AG04450 (cell line): ENCODE measurements around the gene CNTNAP2. TPM values are rescaled to one million over a fixed set of nuclear protein-coding genes. Genes with fewer than 3 reads are reported as not detected.

ENCODE experiments used
- CTCF ChIA-PET: fragments of 300-600, 350-600 bp; formaldehyde crosslinking; extraction: SDS; loops from one replicate; lab custom pipeline; 2022; ENCODE audit warnings: antibody characterized with exemption, inconsistent platforms; lab: Charles Lee
- POLR2A ChIA-PET: fragments of 350-600 bp; formaldehyde crosslinking; extraction: SDS; loops from one replicate; lab custom pipeline; 2021; ENCODE audit warnings: antibody characterized with exemption, inconsistent platforms; lab: Yijun Ruan, JAX
- DNase-seq: peaks from one replicate; pipeline ENCODE4 v3.0.0-alpha.2; 2011; ENCODE audit warnings: low read depth, low spot score
- H3K27ac ChIP-seq: one replicate; pipeline ENCODE4 v1.5.1; 2012; ENCODE audit warnings: low read depth, low read length, control low read depth
- H3K27me3 ChIP-seq: one replicate; pipeline ENCODE4 v1.6.0; 2012; ENCODE audit warnings: low read length; ENCODE audit not compliant: control insufficient read depth, insufficient read depth
- H3K4me3 ChIP-seq: 2 replicates; pipeline ENCODE4 v1.5.1; 2011; ENCODE audit warnings: mild to moderate bottlenecking, low read depth, low read length, control low read depth
- H3K9me3 ChIP-seq: 2 replicates; pipeline ENCODE4 v1.5.1; 2012; ENCODE audit warnings: low read length; ENCODE audit not compliant: control insufficient read depth, insufficient read depth
- CTCF ChIP-seq: IDR thresholded peaks from 2 replicates; pipeline ENCODE4 v1.5.1; 2011; ENCODE audit warnings: low read depth, low read length, control low read depth, inconsistent platforms
- polyA plus RNA-seq: library from polyadenylated mRNA; depleted of rRNA; stranded (reverse); fragments of >200 nt; gene quantifications from 2 replicates; pipeline ENCODE4 v1.2.3, GENCODE V29; 2011

The CNTNAP2 gene
- polyA plus RNA-seq, 1 experiment, result not detected

- no peaks in the 10 kb centered on the region for H3K27me3 ChIP-seq
- H3K4me3 ChIP-seq, result no peak overlapping the region
- CTCF ChIA-PET, result no interaction called here
- TF ChIP-seq CTCF, result no peak
- no peak overlapping the region for H3K27ac ChIP-seq
- H3K9me3 ChIP-seq, result peaks cover 22% of the 10 kb centered on the region
- POLR2A ChIA-PET, result no interaction called here
- DNase-seq, result no peak
Observed at GRCh38 chr7:148275359-148275890, 2158.8 kb downstream of the CNTNAP2 start.

- no peak for DNase-seq
- H3K4me3 ChIP-seq, result no peak overlapping the region
- CTCF ChIA-PET, result no interaction called here
- TF ChIP-seq CTCF, result no peak
- no peak overlapping the region for H3K27ac ChIP-seq
- POLR2A ChIA-PET, result no interaction called here
- no peaks in the 10 kb centered on the region for H3K27me3 ChIP-seq
- H3K9me3 ChIP-seq, result peaks cover 22% of the 10 kb centered on the region
Observed at GRCh38 chr7:148276314-148277041, 2159.9 kb downstream of the CNTNAP2 start.

DNA sequence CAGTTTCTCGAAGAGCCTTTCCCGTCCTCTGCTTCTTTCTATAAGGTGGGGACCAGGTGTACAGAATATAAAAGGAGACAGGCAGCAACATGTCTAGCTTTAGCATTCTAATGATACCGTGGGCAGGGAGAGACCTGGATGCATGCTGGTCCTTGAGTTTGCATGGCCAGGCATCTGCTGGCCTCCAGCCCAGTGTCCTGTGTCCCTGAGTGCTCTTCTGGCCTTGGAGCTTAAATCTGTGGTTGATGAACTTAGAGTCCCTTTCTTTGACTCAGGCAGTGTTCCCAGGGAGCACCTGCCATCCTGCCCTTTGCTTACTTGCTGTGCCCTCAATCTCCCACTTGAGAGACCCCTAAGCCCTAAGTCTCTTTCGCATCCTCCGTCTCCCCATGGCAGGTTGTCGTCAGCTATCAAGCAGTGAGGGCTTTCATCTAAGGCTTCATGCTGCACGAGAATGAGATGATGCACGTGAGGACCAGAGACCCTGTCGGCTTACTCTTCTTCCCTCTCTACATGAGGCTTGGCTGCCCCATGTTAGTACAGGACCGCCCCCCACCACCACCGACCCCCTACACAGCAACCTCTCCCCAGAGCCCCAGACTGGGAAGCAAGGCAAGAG, 2160.6 kb downstream of the CNTNAP2 start:
- Histone ChIP-seq H3K27ac (no peak overlapping the region), H3K4me3 (no peak overlapping the region), H3K9me3 (peaks cover 22% of the 10 kb centered on the region), H3K27me3 (no peaks in the 10 kb centered on the region)
- no peak for DNase-seq
- TF ChIP-seq CTCF, result no peak
- CTCF ChIA-PET, result interaction anchor here (0.7 kb wide), 1 partner anchor 23 kb away, joined by 3 read pairs; no protein-coding TSS in a partner anchor
- POLR2A ChIA-PET, result no interaction called here

DNA sequence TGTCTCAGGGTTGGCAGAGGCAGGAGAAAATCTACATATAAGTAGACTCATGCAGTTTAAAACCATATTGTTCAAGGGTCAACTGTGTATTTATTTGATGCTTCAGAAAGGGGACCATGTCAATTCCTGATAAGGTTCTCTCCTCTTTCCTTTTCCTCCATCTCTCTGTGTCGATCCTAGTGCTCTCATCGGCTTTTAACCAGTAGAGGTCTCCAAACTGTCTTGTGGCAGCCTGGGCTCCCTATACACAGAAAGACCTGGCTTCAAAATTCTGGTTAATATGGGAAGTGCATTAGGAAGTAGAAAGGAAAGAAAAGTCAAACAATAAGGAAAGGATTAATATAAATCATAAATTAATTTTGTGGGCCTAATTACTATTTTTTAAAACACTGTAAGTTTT, 2169.5 kb downstream of the CNTNAP2 start:
- CTCF ChIA-PET, result no interaction called here
- H3K4me3 ChIP-seq, result no peak overlapping the region
- POLR2A ChIA-PET, result no interaction called here
- H3K27me3 ChIP-seq, result no peaks in the 10 kb centered on the region
- no peak for DNase-seq
- H3K27ac ChIP-seq, result no peak overlapping the region
- peaks cover 8% of the 10 kb centered on the region; the same call in 1 of the 2 replicates for H3K9me3 ChIP-seq
- no peak for TF ChIP-seq CTCF

DNA sequence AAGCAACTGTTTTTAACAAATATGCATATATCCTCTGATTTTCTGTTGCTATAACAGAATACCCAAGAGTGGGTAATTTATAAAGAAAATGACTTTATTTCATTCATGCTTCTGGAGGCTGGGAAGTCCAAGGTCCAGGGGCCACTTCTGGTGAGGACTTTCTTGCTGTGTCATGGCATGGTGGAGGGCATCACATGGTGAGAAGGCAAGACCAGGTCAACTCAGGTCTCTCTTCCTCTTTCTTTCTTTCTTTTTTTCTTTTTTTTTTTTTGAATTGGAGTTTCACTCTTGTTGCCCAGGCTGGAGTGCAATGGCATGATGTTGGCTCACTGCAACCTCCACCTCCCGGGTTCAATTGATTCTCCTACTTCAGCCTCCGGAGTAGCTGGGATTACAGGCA, 2170.9 kb downstream of the CNTNAP2 start:
- peaks cover 8% of the 10 kb centered on the region; the same call in 1 of the 2 replicates for H3K9me3 ChIP-seq
- ChIA-PET POLR2A (no interaction called here), CTCF (no interaction called here)
- no peak overlapping the region for H3K27ac ChIP-seq
- no peaks in the 10 kb centered on the region for H3K27me3 ChIP-seq
- DNase-seq, result no peak
- no peak for TF ChIP-seq CTCF
- no peak overlapping the region for H3K4me3 ChIP-seq
